Measurements from ENCODE around the gene RAB3A.

The RAB3A gene

GRCh38 chr19:18196511-18196845 is 7.4 kb downstream of the RAB3A start:
- no peak for DNase-seq

- peak in 1 of 2 donors; percentile 27 for DNase-seq
These were observed 9.1 kb downstream of the RAB3A start for GRCh38 chr19:18194554-18195238.

- DNase-seq = no peak
These were observed 9.7 kb downstream of the RAB3A start for GRCh38 chr19:18194181-18194530.

GRCh38 chr19:18193388-18194180 is 10.3 kb downstream of the RAB3A start:
- DNase-seq = no peak

- DNase-seq = peak; percentile 97 to 99
These were observed 11.0 kb downstream of the RAB3A start, which contains the start of gene MPV17L2 for GRCh38 chr19:18192673-18193387. Gene MPV17L2, plus strand, starts transcription at chr19:18193218. Its CDS starts 64 bp downstream, at chr19:18193282.

GRCh38 chr19:18191640-18192062 is 12.2 kb downstream of the RAB3A start:
- DNase-seq = no peak

GRCh38 chr19:18190278-18190677 is 13.6 kb downstream of the RAB3A start:
- DNase-seq = no peak

GRCh38 chr19:18185538-18185937 is 18.3 kb downstream of the RAB3A start:
- DNase-seq = no peak

GRCh38 chr19:18183529-18183928 is 20.3 kb downstream of the RAB3A start:
- DNase-seq = no peak

GRCh38 chr19:18179957-18180356 is 23.9 kb downstream of the RAB3A start:
- no peak for DNase-seq

- no peak for DNase-seq
These were observed 27.2 kb downstream of the RAB3A start for GRCh38 chr19:18176367-18177310.

- no peak for DNase-seq
These were observed 28.9 kb downstream of the RAB3A start for GRCh38 chr19:18174983-18175382.

- DNase-seq = peak; percentile 56
These were observed 30.1 kb downstream of the RAB3A start, which contains the start of gene IFI30 for GRCh38 chr19:18173572-18174288. Gene IFI30, plus strand, starts transcription at chr19:18173813. Its CDS starts 29 bp downstream, at chr19:18173842.

- DNase-seq = no peak
These were observed 30.7 kb downstream of the RAB3A start for GRCh38 chr19:18173054-18173571.

GRCh38 chr19:18172331-18173053 is 31.4 kb downstream of the RAB3A start:
- no peak for DNase-seq

GRCh38 chr19:18171605-18172327 is 32.1 kb downstream of the RAB3A start:
- no peak for DNase-seq

- no peak for DNase-seq
These were observed 33.1 kb downstream of the RAB3A start for GRCh38 chr19:18170714-18171255.

GRCh38 chr19:18168673-18169381 is 35.0 kb downstream of the RAB3A start:
- no peak for DNase-seq
